Keratinocyte (primary cell): ENCODE data around the gene BCAM.

Source experiments
- CTCF ChIP-seq, 3 experiments: IDR thresholded peaks in 1 of 3; conservative IDR thresholded peaks in 1 of 3; optimal IDR thresholded peaks in 1 of 3; 2 replicates in 2 of 3; 3 replicates in 1 of 3; pipeline versions ENCODE3 to v1.5.1; 2011; ENCODE audit warnings: low read length in 3 of 3, mild to moderate bottlenecking in 3 of 3, moderate library complexity in 2 of 3, control low read depth in 1 of 3, inconsistent platforms in 1 of 3; ENCODE audit not compliant: insufficient read depth in 2 of 3; ENCODE audit errors: extremely low read depth in 1 of 3
- EZH2 ChIP-seq: IDR thresholded peaks from one replicate; pipeline ENCODE4 v1.6.1; 2012; ENCODE audit warnings: inconsistent platforms, mild to moderate bottlenecking, low read length, moderate library complexity

- no peak for TF ChIP-seq CTCF (optimal IDR thresholded peaks at IDR 0.05 in 1 of 3, IDR thresholded peaks at IDR 0.05 in 1 of 3, conservative IDR thresholded peaks at IDR 0.05 in 1 of 3; ENCODE audit: extremely low read depth in 1 of 3, insufficient read depth in 2 of 3, low read length in 3 of 3)
- TF ChIP-seq EZH2, result no peak
These were observed 13.9 kb downstream of the BCAM start for GRCh38 chr19:44822670-44823372.
